Activated CD8-positive, alpha-beta memory T cell treated with anti-CD3 and anti-CD28 coated beads for 48 hours (primary cell): ENCODE results near the gene RFT1.

ENCODE experiments used
- DNase-seq, 3 experiments: peaks; one replicate each; pipeline ENCODE4 v3.0.0-alpha.2; 2020; ENCODE audit warnings: low read depth in 2 of 3, low spot score in 2 of 3

RFT1 gene

GRCh38 chr3:53092942-53093341, 37.3 kb downstream of the RFT1 start:
- DNase-seq, result no peak

- no peak for DNase-seq
Observed at GRCh38 chr3:53092216-53092615, 38.0 kb downstream of the RFT1 start.

GRCh38 chr3:53091011-53091410, 39.2 kb downstream of the RFT1 start:
- DNase-seq, result no peak

- no peak for DNase-seq
Observed at GRCh38 chr3:53089511-53089910, 40.7 kb downstream of the RFT1 start.

- no peak for DNase-seq
Observed at GRCh38 chr3:53085476-53085875, 44.8 kb downstream of the RFT1 start.

- no peak for DNase-seq
Observed at GRCh38 chr3:53084310-53085001, 45.8 kb downstream of the RFT1 start.

- no peak for DNase-seq
Observed at GRCh38 chr3:53083949-53084309, 46.3 kb downstream of the RFT1 start.

- no peak for DNase-seq
Observed at GRCh38 chr3:53083521-53083920, 46.7 kb downstream of the RFT1 start.

GRCh38 chr3:53082736-53083135, 47.5 kb downstream of the RFT1 start:
- no peak for DNase-seq

- no peak for DNase-seq
Observed at GRCh38 chr3:53081318-53081717, 48.9 kb downstream of the RFT1 start.

GRCh38 chr3:53080612-53081205, 49.5 kb downstream of the RFT1 start:
- DNase-seq, result no peak

GRCh38 chr3:53079791-53080555, 50.3 kb downstream of the RFT1 start:
- DNase-seq, result no peak

GRCh38 chr3:53079147-53079546, 51.1 kb downstream of the RFT1 start:
- no peak for DNase-seq

- no peak for DNase-seq
Observed at GRCh38 chr3:53078656-53079055, 51.6 kb downstream of the RFT1 start.

GRCh38 chr3:53077476-53078220, 52.6 kb downstream of the RFT1 start:
- no peak for DNase-seq

- DNase-seq, result no peak
Observed at GRCh38 chr3:53075743-53076140, 54.5 kb downstream of the RFT1 start.

- no peak for DNase-seq
Observed at GRCh38 chr3:53074761-53075742, 55.2 kb downstream of the RFT1 start.

GRCh38 chr3:53074366-53074696, 55.9 kb downstream of the RFT1 start:
- no peak for DNase-seq

GRCh38 chr3:53073553-53074365, 56.5 kb downstream of the RFT1 start:
- no peak for DNase-seq
